AG04449 (cell line): ENCODE measurements around the gene PRDX2.

ENCODE experiments used
- CTCF ChIA-PET: fragments of 350-600 bp; formaldehyde crosslinking; extraction: SDS; loops from one replicate; lab custom pipeline; 2021; ENCODE audit warnings: antibody characterized with exemption; lab: Yijun Ruan, JAX
- POLR2A ChIA-PET: fragments of 400-600, 350-600 bp; formaldehyde crosslinking; extraction: SDS; loops from one replicate; lab custom pipeline; 2020; ENCODE audit warnings: antibody characterized with exemption, inconsistent platforms; lab: Yijun Ruan, JAX
- DNase-seq: peaks from one replicate; pipeline ENCODE4 v3.0.0-alpha.2; 2010; ENCODE audit warnings: low read depth, low spot score
- H3K4me3 ChIP-seq: 2 replicates; pipeline ENCODE4 v1.5.1; 2011; ENCODE audit warnings: low read depth, mild to moderate bottlenecking, control low read depth, low read length
- TF ChIP-seq, protein P1 (sequence below): IDR thresholded peaks from one replicate; pipeline ENCODE4 v1.5.1; 2011; ENCODE audit warnings: mild to moderate bottlenecking, moderate library complexity, low read length, control low read depth, inconsistent platforms; ENCODE audit not compliant: insufficient read depth; ENCODE audit errors: missing control alignments

The PRDX2 gene

DNA sequence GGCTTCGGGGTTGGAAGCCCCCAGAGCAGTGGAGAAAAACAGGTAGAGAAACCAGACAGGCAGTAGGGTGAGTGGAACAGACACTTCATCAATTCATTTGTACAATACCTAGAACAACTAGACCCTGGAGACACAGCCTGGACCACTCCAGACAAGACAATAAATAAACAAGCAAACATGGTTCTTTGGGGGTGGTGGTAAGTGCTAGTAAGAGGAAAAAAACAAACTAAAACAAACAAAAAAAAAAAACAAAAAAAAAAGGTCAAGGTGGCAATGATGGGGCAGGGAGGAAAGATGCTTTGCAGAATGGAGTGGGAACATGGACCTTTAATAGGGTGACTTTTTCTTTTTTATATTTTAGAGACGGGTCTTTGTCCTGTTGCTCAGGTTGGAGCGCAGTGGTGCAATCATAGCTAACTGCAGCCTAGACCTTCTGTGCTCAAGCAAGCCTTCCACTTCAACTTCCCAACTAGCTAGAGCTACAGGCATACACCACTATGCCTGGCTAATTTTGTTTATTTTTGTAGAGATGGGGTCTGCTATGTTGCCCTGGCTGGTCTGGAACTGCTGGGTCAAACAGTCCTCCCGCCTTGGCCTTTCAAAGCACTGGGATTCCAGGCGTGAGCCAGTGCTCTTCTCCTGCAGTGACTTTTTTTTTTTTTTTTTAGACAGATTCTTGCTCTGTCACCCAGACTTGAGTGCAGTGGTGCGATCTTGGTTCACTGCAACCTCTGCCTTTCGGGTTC is 7.2 kb downstream of the PRDX2 start:
- TF ChIP-seq, protein P1, sequence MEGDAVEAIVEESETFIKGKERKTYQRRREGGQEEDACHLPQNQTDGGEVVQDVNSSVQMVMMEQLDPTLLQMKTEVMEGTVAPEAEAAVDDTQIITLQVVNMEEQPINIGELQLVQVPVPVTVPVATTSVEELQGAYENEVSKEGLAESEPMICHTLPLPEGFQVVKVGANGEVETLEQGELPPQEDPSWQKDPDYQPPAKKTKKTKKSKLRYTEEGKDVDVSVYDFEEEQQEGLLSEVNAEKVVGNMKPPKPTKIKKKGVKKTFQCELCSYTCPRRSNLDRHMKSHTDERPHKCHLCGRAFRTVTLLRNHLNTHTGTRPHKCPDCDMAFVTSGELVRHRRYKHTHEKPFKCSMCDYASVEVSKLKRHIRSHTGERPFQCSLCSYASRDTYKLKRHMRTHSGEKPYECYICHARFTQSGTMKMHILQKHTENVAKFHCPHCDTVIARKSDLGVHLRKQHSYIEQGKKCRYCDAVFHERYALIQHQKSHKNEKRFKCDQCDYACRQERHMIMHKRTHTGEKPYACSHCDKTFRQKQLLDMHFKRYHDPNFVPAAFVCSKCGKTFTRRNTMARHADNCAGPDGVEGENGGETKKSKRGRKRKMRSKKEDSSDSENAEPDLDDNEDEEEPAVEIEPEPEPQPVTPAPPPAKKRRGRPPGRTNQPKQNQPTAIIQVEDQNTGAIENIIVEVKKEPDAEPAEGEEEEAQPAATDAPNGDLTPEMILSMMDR = no peak
- peak overlapping the region; percentile 99 for H3K4me3 ChIP-seq
- ChIA-PET POLR2A (interaction anchor here (0.6 to 4.4 kb wide), 7 partner anchors 9 to 72 kb away, joined by 3 to 96 read pairs (median 15); partner anchors contain the start of gene TNPO2), CTCF (interaction anchor here (1.1 to 18.0 kb wide), 6 partner anchors 29 to 235 kb away, joined by 3 to 1565 read pairs (median 32); partner anchors contain the start of genes BEST2, HOOK2 and TNPO2)
- DNase-seq = no peak

DNA sequence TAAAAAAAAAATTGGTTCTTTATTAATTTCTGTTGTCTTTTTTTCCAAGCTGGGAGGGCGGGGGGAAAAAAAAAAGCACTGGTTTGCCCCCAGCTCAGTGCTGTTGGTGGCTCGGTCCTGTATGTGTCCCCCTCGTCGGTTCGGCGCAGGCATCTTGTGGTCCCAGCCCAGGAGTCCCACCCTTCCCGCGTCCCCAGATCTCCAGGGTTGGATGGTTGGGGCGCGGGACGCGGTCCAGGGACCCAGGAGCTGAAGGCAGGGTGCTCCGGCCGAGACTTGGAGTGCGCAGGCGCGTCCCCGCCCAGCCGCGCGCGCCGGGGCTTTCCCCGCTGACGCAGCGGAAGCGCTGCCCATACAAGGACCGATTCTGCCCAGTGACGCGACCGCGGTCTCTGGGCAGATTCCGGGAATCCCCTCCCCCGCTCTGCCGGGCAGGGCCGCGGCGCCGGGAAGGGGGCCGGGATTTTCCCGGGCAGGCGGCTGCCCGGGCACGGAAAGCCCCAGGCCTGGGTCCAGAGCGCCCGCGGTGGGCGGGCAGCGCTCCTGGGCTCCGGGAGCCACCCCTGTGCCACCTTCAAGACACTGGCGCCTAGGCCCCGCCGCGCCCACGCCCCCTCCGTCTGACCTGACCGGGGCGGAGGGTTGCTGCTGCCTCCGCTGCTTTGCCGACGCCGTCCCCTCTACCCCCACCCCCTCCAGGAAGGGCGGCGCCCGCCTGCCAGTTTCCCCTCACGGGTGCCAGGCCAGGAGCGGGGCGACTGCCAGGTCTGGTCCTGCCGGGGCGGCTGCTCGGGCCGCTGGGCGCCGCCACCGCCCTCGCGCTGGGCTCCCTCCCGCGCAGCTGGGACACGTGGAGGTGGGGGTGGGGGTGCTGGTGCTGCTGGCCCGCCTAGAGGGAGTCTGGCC is 8.1 kb downstream of the PRDX2 start:
- TF ChIP-seq, protein P1 = no peak
- ChIA-PET POLR2A (interaction anchor here (0.6 to 4.4 kb wide), 11 partner anchors 10 to 97 kb away, joined by 3 to 158 read pairs (median 17); partner anchors contain the start of genes FBXW9, TNPO2 and TRIR), CTCF (interaction anchor here (1.1 to 18.0 kb wide), 4 partner anchors 28 to 76 kb away, joined by 4 to 1565 read pairs (median 29); partner anchors contain the start of genes BEST2 and HOOK2)
- no peak for DNase-seq
- H3K4me3 ChIP-seq = peak overlapping the region; percentile 99

DNA sequence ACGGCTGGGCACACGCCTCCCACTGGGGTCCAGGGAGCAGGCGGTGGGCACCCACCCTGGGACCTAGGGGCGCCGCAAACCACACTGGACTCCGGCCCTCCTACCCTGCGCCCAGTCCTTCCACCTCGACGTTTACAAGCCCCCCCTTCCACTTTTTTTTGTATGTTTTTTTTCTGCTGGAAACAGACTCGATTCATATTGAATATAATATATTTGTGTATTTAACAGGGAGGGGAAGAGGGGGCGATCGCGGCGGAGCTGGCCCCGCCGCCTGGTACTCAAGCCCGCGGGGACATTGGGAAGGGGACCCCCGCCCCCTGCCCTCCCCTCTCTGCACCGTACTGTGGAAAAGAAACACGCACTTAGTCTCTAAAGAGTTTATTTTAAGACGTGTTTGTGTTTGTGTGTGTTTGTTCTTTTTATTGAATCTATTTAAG is 8.7 kb downstream of the PRDX2 start:
- DNase-seq = no peak
- peak overlapping the region; percentile 99 for H3K4me3 ChIP-seq
- POLR2A ChIA-PET = interaction anchor here (0.8 to 4.4 kb wide), 11 partner anchors 10 to 96 kb away, joined by 3 to 158 read pairs (median 17); partner anchors contain the start of genes FBXW9, TNPO2 and TRIR
- CTCF ChIA-PET = interaction anchor here (0.7 to 18.0 kb wide), 4 partner anchors 11 to 55 kb away, joined by 4 to 1565 read pairs (median 12); partner anchors contain the start of genes BEST2 and HOOK2
- TF ChIP-seq, protein P1 = no peak

DNA sequence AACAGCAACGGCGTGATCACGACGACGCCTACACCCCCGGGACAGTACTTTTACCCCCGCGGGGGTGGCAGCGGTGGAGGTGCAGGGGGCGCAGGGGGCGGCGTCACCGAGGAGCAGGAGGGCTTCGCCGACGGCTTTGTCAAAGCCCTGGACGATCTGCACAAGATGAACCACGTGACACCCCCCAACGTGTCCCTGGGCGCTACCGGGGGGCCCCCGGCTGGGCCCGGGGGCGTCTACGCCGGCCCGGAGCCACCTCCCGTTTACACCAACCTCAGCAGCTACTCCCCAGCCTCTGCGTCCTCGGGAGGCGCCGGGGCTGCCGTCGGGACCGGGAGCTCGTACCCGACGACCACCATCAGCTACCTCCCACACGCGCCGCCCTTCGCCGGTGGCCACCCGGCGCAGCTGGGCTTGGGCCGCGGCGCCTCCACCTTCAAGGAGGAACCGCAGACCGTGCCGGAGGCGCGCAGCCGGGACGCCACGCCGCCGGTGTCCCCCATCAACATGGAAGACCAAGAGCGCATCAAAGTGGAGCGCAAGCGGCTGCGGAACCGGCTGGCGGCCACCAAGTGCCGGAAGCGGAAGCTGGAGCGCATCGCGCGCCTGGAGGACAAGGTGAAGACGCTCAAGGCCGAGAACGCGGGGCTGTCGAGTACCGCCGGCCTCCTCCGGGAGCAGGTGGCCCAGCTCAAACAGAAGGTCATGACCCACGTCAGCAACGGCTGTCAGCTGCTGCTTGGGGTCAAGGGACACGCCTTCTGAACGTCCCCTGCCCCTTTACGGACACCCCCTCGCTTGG is 9.3 kb downstream of the PRDX2 start:
- ChIA-PET POLR2A (interaction anchor here (0.6 to 4.4 kb wide), 27 partner anchors 9 to 364 kb away, joined by 3 to 158 read pairs (median 4); partner anchors contain the start of genes FBXW9, GET3, RAD23A and RNASEH2A), CTCF (interaction anchor here (0.7 to 18.0 kb wide), 5 partner anchors 10 to 58 kb away, joined by 4 to 1565 read pairs (median 7); partner anchors contain the start of genes BEST2, HOOK2 and TRIR)
- DNase-seq = no peak
- TF ChIP-seq, protein P1 = no peak
- H3K4me3 ChIP-seq = peak overlapping the region; percentile 99

DNA sequence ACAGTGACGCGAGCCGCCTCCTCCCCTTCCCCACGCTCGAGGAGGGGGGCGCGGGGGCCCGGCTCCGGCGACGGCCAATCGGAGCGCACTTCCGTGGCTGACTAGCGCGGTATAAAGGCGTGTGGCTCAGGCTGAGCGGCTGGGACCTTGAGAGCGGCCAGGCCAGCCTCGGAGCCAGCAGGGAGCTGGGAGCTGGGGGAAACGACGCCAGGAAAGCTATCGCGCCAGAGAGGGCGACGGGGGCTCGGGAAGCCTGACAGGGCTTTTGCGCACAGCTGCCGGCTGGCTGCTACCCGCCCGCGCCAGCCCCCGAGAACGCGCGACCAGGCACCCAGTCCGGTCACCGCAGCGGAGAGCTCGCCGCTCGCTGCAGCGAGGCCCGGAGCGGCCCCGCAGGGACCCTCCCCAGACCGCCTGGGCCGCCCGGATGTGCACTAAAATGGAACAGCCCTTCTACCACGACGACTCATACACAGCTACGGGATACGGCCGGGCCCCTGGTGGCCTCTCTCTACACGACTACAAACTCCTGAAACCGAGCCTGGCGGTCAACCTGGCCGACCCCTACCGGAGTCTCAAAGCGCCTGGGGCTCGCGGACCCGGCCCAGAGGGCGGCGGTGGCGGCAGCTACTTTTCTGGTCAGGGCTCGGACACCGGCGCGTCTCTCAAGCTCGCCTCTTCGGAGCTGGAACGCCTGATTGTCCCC is 10.1 kb downstream of the PRDX2 start, which contains the start of gene JUNB:
TSS of gene JUNB (plus strand) at position 142 of the 706 bp plus-strand sequence. CDS start at position 428, 286 bp downstream.
- H3K4me3 ChIP-seq = peak within 1 kb of the TSS; percentile 99
- ChIA-PET POLR2A (interaction anchor here (0.6 to 4.4 kb wide), 34 partner anchors 9 to 941 kb away, joined by 3 to 158 read pairs (median 4); partner anchors contain the start of genes FBXW9, GET3, RAD23A and RNASEH2A), CTCF (interaction anchor here (1.0 to 18.0 kb wide), 5 partner anchors 9 to 57 kb away, joined by 3 to 1565 read pairs (median 7); partner anchors contain the start of genes BEST2, HOOK2, RNASEH2A and TRIR)
- TF ChIP-seq, protein P1 = no peak
- no peak for DNase-seq
